SU-DHL-6 (cell line): Measurements from ENCODE around the gene IGSF22.

Experiments
- H2AFZ ChIP-seq: fragments of 200-600 bp; sonication (generic); 2 replicates; pipeline ENCODE4 v1.6.1; 2014; ENCODE audit warnings: low read depth, mild to moderate bottlenecking, moderate library complexity, mixed read lengths, antibody characterized with exemption, low read length; ENCODE audit not compliant: severe bottlenecking
- H3F3A ChIP-seq: fragments of 200-600 bp; shearing (Covaris generic); 2 replicates; pipeline ENCODE4 v1.6.0; 2016; ENCODE audit warnings: antibody characterized with exemption, mild to moderate bottlenecking; ENCODE audit not compliant: insufficient read depth
- H3K27ac ChIP-seq: fragments of 200-600 bp; sonication (generic); 2 replicates; pipeline ENCODE4 v1.5.1; 2016; ENCODE audit warnings: low read depth, mild to moderate bottlenecking, low read length, moderate library complexity, mixed read lengths
- H3K27me3 ChIP-seq: fragments of 200-600 bp; sonication (generic), shearing (Covaris generic); 2 replicates; pipeline ENCODE4 v1.6.0; 2014; ENCODE audit warnings: mild to moderate bottlenecking, low read length
- H3K36me3 ChIP-seq: fragments of 200-600 bp; sonication (generic); 2 replicates; pipeline ENCODE4 v1.6.1; 2014; ENCODE audit warnings: mild to moderate bottlenecking, low read length, mixed read lengths
- H3K4me2 ChIP-seq: fragments of 300-600, 200-600 bp; shearing (Covaris generic), sonication (generic); 2 replicates; pipeline ENCODE4 v1.6.0; 2014; ENCODE audit warnings: low read length, low read depth, mild to moderate bottlenecking; ENCODE audit not compliant: poor library complexity, severe bottlenecking
- H3K4me3 ChIP-seq: fragments of 200-600 bp; sonication (generic); 2 replicates; pipeline ENCODE4 v1.5.1; 2014; ENCODE audit warnings: antibody characterized with exemption, low read length, mild to moderate bottlenecking, mixed read lengths; ENCODE audit not compliant: insufficient read depth, poor library complexity, severe bottlenecking
- H3K79me2 ChIP-seq: fragments of 200-600 bp; sonication (generic); 2 replicates; pipeline ENCODE4 v1.6.1; 2014; ENCODE audit warnings: mild to moderate bottlenecking, low read length, moderate library complexity; ENCODE audit not compliant: insufficient read depth
- H3K9ac ChIP-seq: fragments of 200-600 bp; sonication (generic); 2 replicates; pipeline ENCODE4 v1.7.0; 2014; ENCODE audit warnings: mild to moderate bottlenecking, low read length
- H3K9me2 ChIP-seq: fragments of 200-600 bp; sonication (generic); replicated peaks from 2 replicates; pipeline ENCODE4 v1.6.1; 2014; ENCODE audit warnings: low read length; ENCODE audit not compliant: insufficient read depth
- H3K9me3 ChIP-seq: fragments of 200-600 bp; sonication (generic); 2 replicates; pipeline ENCODE4 v1.6.1; 2014; ENCODE audit warnings: low read length, mixed read lengths; ENCODE audit not compliant: insufficient read depth
- H4K20me1 ChIP-seq: fragments of 200-600 bp; sonication (generic); 2 replicates; pipeline ENCODE4 v1.6.1; 2014; ENCODE audit warnings: low read depth, mild to moderate bottlenecking, antibody characterized with exemption, low read length, moderate library complexity, mixed read lengths
- EZH2phosphoT487 ChIP-seq: fragments of 200-600 bp; sonication (generic), shearing (Covaris generic); conservative IDR thresholded peaks from 2 replicates; pipeline ENCODE4 v1.6.1; 2018; ENCODE audit warnings: mild to moderate bottlenecking, antibody characterized with exemption, low read length, moderate library complexity, mixed read lengths
- TF ChIP-seq, protein P1 (sequence below): fragments of 200-600 bp; sonication (generic); IDR thresholded peaks from one replicate; pipeline ENCODE4 v1.5.1; 2017; ENCODE audit warnings: antibody characterized with exemption, mild to moderate bottlenecking, low read length, moderate library complexity; ENCODE audit not compliant: insufficient read depth, poor library complexity, severe bottlenecking

Gene IGSF22

DNA sequence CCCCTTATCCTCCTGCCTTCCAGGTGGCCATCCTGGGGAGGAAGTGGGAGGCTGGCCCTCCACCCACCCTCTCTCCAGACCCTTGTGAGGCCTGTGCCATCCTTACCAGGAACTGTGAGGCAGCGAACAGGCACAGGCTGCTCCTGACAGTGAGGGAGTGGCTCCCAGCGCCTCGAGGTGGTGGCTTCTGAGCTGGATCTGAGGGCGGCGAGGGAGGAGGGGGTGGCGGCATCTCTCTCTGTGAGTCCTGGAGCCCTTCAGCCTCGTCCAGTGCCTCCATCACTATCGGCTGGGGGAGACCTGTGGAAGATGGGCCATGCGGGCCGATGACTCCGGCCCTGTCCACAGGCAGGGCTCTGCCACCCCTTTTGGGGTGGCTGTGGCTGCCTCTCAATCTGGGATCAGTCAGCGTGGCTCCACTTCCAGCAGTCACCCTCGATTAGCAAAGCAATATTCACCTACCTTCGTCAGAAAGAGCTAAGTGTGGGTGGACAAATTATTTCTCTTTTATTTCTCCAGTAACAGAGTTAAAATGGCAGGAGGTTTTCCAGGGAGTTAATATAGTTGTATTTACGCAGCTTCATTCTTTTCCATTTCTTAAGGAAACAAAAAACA, 18.0 kb upstream of the IGSF22 start:
- no peaks in the 10 kb centered on the region for H3K36me3 ChIP-seq
- no peaks in the 10 kb centered on the region for H3K9me2 ChIP-seq
- no peaks in the 10 kb centered on the region for H3K9me3 ChIP-seq
- TF ChIP-seq EZH2phosphoT487, result no peak
- TF ChIP-seq, protein P1, sequence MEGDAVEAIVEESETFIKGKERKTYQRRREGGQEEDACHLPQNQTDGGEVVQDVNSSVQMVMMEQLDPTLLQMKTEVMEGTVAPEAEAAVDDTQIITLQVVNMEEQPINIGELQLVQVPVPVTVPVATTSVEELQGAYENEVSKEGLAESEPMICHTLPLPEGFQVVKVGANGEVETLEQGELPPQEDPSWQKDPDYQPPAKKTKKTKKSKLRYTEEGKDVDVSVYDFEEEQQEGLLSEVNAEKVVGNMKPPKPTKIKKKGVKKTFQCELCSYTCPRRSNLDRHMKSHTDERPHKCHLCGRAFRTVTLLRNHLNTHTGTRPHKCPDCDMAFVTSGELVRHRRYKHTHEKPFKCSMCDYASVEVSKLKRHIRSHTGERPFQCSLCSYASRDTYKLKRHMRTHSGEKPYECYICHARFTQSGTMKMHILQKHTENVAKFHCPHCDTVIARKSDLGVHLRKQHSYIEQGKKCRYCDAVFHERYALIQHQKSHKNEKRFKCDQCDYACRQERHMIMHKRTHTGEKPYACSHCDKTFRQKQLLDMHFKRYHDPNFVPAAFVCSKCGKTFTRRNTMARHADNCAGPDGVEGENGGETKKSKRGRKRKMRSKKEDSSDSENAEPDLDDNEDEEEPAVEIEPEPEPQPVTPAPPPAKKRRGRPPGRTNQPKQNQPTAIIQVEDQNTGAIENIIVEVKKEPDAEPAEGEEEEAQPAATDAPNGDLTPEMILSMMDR, result no peak
- H3K79me2 ChIP-seq, result no peaks in the 10 kb centered on the region
- no peaks in the 10 kb centered on the region for H3F3A ChIP-seq
- H3K4me3 ChIP-seq, result no peak overlapping the region
- no peak overlapping the region for H2AFZ ChIP-seq
- H4K20me1 ChIP-seq, result no peaks in the 10 kb centered on the region
- no peak overlapping the region for H3K4me2 ChIP-seq
- no peaks in the 10 kb centered on the region for H3K27me3 ChIP-seq
- H3K9ac ChIP-seq, result no peak overlapping the region
- H3K27ac ChIP-seq, result no peak overlapping the region

DNA sequence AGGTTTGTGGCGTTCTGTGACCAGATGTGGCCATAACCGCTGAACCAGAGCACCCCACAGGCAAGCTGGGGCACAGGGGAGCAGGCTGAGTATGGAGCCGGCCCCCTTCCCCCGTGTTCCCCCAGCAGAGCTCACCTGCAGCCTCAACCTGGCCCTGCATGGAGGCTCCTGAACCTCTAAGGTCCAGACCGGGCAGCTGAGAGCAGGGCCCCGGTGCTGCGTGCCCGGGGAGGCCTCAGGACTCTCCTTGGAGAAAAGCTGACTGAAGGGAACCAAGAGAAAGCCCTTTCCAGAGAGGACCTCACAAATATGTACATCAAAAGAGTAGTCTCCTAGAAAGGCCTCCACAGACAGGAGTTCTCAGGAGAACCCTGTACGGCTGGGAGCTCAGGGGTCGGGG, 17.4 kb upstream of the IGSF22 start:
- H4K20me1 ChIP-seq, result no peaks in the 10 kb centered on the region
- no peak overlapping the region for H3K27ac ChIP-seq
- H3F3A ChIP-seq, result no peaks in the 10 kb centered on the region
- no peak overlapping the region for H3K9ac ChIP-seq
- H3K9me2 ChIP-seq, result no peaks in the 10 kb centered on the region
- H3K9me3 ChIP-seq, result no peaks in the 10 kb centered on the region
- H3K79me2 ChIP-seq, result no peaks in the 10 kb centered on the region
- no peak overlapping the region for H2AFZ ChIP-seq
- H3K4me2 ChIP-seq, result no peak overlapping the region
- H3K36me3 ChIP-seq, result no peaks in the 10 kb centered on the region
- no peak for TF ChIP-seq EZH2phosphoT487
- TF ChIP-seq, protein P1, result no peak
- no peaks in the 10 kb centered on the region for H3K27me3 ChIP-seq
- no peak overlapping the region for H3K4me3 ChIP-seq

DNA sequence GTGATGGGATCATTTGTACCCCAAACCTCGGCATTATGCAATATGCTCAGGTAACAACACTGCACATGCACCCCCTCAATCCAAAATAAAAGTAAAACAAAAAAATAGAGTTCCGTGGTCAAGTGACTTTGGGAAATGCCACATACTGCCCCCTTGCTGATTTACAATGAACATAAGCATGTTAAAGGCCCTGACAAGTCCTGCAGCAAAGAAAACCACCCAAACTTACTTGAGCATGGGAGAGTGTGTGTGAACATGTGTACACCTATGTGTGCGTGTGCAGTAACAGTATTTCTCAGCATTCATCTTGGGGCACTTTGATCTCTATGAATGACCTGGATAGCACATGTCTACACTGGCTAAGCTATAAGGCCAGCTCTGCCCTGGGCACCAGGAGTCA, 15.8 kb upstream of the IGSF22 start:
- Histone ChIP-seq H3K79me2 (no peaks in the 10 kb centered on the region), H3K9me3 (no peaks in the 10 kb centered on the region), H3F3A (no peaks in the 10 kb centered on the region), H3K9me2 (no peaks in the 10 kb centered on the region), H2AFZ (no peak overlapping the region), H3K36me3 (no peaks in the 10 kb centered on the region), H3K27me3 (no peaks in the 10 kb centered on the region), H4K20me1 (no peaks in the 10 kb centered on the region), H3K27ac (no peak overlapping the region), H3K4me2 (no peak overlapping the region), H3K4me3 (no peak overlapping the region), H3K9ac (no peak overlapping the region)
- TF ChIP-seq, protein P1, result no peak
